ENCODE measurements around the gene CCT7.

DNA sequence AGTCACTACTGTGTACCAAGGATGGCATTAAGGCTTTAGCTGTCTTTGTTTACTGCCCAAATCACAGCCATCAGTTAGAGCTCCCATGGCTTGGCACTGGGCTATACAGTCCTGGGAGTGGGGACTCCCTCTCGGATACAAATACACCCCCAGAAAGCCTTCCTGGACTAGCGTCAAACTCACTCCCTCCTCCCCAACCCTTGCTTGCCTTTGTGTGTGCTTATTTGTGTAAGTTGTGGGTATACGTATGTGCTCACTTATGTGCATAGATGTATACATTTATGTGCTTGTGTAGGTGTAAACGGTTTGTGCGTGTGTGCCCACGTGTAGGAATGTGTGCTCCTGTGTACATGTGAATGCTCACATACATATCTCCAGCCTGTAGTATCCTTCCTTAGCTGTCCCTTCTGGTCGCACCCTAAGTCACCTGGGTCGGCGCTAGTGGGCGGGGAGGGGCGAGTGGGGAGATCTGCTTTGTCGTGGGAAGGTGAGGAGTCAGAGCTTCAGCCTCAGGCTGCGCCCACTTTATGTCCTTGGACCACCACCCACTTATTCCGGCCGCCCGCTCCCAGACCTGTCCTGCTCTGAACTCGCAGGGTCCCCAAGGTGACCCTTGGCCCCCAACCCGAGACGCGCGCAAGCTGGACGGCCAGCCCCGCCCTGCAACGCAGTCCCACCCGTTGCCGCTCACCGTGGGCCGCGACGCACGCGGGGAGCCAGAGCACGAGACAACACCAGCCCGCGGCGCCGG, 1.5 kb upstream of the CCT7 start:
- TF ChIP-seq, protein P1, sequence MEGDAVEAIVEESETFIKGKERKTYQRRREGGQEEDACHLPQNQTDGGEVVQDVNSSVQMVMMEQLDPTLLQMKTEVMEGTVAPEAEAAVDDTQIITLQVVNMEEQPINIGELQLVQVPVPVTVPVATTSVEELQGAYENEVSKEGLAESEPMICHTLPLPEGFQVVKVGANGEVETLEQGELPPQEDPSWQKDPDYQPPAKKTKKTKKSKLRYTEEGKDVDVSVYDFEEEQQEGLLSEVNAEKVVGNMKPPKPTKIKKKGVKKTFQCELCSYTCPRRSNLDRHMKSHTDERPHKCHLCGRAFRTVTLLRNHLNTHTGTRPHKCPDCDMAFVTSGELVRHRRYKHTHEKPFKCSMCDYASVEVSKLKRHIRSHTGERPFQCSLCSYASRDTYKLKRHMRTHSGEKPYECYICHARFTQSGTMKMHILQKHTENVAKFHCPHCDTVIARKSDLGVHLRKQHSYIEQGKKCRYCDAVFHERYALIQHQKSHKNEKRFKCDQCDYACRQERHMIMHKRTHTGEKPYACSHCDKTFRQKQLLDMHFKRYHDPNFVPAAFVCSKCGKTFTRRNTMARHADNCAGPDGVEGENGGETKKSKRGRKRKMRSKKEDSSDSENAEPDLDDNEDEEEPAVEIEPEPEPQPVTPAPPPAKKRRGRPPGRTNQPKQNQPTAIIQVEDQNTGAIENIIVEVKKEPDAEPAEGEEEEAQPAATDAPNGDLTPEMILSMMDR (IDR thresholded peaks at IDR 0.05), result no peak
- TF ChIP-seq POLR2A (IDR thresholded peaks at IDR 0.05), result no peak

All from breast epithelium (tissue), 3 donors.